Suppressor macrophage treated with lipopolysaccharide for 4 hours (primary cell): ENCODE data around the gene TBC1D24.

Experiments used
- DNase-seq: peaks from one replicate; pipeline ENCODE4 v3.0.0-alpha.2; 2020

Gene TBC1D24

DNA sequence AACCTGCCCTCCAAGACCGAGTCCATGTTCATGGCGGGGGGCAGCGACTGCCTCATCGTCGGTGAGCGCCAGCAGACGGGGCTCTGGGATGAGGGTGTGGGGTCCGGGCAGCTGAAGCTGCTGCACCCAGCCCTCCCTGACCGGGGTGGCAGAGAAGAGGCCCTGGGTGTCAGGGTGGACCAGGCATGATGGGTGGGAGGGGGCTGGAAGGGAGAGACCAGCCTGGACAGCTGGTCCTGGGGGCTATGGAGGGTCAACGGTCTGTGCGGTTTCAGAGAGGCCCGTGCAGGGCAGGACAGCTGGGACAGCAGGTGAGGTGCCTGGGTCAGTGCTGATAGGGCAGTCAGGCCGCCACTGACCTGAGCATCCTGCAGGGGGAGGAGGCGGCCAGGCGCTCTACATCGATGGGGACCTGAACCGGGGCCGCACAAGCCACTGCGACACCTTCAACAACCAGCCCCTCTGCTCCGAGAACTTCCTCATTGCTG is 25.5 kb downstream of the TBC1D24 start:
- DNase-seq, result no peak

DNA sequence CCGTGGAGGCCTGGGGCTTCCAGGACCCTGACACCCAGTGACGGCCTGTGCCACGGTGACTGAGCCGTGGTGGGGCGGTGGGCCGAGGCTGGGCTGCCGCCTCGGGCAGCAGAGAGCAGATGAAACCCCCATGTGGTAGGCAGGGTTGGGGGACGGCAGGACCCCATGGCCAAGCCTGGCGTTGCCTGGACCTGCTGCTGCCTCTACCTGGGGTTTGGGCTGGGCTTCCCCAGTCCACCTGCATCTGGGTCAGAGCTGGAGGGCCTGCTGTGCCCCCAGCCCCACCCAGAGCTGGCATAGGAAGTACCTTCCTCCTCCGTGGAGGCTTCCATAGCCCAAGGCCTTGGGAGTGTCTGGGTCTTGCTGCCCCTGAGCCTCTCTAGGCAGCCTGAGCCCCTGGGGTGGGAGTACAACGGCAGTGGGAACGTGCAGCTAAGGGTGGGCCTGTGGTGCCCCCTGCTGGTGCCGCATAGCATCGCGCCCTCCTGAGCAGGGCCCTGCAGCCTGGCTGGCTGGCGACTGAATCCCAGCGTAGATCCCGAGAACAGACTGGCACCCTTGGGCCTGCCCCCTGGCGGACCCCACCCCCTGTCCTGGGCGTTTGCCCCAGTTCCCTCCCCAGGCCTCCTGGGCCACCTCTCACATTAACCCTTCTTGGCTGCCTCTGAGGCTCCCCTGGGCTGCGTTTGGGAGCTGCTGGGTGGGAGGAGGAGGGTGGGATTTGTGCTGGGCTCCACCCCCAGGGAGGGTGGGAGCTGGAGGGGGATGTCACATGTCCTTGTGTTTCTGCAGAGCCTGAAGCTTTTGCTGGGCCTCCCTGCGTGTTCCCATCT is 26.2 kb downstream of the TBC1D24 start:
- DNase-seq, result peak; percentile 89

DNA sequence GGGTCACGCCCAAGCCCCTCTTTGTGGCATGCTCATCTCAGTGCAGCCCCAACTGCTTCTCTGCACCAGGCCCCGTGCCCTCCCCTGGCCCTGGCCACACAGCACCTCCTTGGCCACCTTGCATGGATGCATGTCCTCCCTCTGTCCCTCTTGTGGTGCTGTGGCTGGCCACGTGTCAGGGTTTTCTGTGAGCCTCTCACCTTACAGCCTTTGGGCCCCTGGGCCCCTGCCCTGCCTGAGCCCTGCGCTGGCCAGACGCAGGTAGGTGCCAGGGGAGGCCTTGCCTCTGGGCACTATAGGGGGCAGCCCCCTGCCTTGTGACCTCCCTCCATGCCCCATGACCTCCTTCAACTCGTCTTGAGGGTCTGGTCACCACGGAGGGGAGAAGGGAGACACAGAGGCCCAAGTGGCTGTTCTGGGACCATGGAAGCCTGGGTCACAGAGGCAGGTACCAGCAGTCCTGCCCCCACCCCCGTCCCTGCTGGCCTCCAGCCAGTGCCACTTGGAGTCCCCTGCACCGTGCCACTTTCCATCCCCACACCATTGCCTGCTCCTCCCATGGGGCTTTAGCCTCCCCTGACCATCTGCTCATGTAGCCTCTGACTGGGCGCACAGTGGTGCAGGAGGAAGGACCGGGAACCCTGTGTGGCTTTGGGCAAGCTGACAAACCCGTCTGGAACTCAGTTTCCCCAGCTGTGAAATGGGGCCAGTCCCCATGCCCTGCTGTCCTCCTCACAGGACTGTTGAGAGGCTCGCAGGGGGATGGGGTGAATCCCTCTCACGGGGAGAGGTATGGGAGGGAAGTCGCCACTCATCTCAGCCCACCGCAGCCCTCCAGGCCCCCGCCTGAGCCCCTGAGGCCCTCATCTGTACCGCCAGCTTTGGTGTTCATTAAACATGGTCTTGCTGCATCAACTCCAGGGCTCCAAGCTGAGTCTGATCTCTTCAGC is 27.3 kb downstream of the TBC1D24 start:
- DNase-seq, result no peak

DNA sequence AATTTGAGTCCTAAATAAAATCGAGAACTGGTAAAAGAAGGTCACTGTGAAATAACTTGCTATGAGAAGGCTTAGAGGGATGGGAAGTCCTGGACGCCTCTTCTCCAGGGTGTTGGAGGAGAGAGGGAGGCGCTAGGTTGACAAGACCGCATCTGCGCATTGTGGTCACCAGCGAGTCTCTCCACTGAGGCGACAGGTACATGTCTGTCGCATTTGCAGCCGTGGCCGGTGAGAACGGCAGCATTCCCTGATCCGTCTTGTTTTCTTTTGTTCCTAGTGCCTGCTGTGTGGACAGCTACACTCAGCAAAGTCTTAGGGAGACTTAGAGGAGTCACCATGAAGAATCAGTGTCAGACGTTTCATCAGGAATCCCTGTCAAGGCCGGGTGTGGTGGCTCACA is 30.8 kb downstream of the TBC1D24 start:
- DNase-seq, result no peak

DNA sequence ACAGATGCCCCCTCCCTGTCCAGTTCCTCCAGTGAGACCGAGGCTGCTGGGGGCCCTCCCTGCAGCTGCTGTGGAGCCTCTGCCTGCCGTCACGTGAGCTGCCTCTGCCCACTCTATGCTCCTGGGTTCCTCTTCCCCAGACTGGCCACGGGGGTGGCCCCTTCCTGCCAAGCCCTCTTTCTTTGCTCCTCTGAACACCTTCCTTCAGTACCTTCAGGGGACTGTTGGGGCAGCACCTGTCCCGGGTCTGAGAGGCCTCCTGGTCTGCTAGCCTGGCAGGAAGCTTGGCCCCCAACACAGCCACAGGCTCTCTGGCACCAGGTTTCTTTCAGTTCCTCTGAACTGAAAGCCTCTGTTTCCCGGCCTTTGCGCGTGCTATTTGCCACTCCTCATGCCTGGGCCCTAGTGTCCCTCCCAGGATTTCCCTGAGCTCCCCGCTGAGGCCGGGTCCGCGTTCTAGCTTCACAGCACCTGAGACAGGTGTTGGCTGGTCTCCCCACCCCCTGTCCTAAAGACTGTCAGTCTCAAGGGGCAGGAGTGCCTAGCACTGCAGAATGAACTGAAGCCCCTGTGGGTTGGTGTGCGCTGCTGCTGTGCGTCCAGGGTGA is 32.2 kb downstream of the TBC1D24 start:
- peak; percentile 69 for DNase-seq

DNA sequence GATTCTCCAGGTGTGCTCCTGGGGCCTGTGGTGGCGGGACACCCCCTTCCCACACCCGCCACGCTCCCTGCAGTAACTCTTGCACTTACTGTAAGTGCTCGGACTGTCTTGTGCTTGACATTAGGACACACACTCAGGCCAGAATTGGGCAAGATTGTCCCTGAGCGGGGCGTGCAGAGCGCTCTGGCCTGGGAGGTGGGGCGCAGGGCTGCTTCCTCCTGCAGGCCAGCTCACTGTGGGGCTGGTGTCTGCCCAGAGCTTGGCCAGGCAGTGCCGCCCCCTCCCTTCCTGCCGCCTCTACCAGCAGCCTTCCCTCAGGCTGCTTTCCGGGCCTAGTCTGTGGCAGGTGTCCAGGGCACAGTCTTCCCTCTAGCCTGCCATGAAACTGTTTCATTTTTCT is 32.7 kb downstream of the TBC1D24 start:
- DNase-seq, result peak; percentile 90

DNA sequence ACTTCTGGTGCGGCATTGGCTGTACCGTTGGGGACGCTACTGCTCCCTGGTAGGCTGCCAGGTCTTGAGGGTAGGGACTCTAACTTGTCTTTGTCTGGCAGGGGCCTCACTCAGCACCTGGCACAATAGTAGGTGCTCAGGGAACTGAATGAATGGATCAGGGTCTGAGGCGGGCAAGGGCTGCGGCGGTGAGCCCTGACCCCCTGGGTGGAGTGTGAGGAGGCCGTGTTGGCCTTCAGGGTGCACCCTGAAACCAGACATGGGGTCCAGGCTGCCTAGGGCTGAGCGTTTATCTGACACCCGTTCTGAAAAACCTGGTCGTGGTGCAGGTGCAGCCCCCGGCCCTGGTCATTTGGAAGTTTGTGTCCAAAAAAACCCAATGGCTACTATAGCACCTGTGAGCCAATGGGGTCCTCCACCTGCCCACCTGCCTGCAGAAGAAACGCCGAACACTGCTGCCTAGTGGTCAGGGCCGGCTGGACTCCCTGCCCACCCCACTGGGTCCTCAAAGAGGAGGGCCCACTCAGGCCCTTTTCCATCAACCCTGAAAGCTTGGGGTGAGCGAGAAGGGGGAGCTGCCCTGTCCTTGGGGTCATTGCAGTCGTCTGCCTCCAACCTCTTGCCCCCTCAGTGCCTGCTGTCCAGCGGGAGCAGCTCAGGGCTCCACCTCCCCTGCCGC is 33.9 kb downstream of the TBC1D24 start:
- no peak for DNase-seq

DNA sequence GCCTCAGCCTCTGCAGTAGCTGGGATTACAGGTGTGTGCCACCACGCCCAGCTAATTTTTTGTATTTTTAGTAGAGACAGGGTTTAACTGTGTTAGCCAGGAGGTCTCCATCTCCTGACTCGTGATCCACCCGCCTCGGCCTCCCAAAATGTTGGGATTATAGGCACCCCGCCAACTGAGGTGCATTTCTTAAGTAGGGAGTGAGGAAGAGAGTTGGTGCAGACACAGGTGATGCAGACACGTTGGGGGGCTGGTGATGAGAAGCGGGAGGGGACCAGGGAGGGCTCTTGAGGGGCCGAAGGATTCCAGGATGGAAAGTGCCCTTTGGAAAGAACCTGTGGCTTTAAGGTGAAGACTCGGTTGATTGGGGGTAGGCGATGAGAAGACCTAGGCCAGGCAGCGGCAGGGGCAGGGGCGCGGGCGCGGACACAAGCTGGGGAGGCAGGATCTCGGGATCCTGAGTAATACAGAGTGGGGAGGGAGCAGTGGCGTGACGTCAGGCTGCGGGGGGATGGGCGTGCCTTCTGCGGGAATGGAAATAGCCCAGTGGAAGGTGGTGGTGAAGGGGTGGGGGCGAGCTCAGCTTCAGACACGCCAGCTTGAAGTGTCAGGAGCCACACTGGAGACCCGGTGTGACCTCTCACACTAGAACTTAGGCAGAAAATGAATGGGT is 36.3 kb downstream of the TBC1D24 start:
- DNase-seq, result peak; percentile 50

DNA sequence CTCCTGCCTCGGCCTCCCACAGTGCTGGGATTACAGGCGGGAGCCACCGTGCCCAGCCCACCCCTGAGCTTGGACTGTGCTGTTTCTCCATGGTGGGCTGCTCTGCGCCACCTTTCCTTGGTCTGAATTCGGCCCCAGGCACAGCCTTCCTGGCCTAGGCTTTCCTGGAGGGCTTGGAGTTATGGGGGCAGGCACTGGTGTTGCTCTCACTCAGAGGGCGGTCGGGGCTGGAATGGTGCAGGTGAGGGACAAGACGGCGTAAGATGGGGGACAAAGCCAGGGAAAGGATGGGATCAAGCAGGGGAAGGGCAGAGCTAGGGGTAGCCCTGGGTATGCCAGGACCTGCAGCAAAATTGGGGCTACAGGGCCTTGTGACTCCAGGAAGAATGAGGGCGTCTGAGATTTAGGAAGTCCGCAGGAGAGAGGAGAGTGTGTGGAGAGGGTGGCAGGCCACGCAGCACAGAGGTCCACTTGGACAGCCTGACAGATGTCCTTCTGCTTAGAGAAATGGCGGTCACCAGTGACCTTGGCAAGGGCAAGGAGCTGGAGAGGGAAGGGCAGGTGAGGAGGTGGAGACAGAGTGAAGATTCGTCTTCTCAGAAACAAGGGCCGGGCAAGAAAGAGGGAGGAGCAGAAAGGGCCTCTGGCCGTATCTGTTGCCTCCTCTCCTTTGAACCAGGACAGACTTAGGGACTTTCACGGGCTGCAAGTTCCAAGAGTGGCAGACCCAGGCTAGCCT is 37.2 kb downstream of the TBC1D24 start:
- no peak for DNase-seq

DNA sequence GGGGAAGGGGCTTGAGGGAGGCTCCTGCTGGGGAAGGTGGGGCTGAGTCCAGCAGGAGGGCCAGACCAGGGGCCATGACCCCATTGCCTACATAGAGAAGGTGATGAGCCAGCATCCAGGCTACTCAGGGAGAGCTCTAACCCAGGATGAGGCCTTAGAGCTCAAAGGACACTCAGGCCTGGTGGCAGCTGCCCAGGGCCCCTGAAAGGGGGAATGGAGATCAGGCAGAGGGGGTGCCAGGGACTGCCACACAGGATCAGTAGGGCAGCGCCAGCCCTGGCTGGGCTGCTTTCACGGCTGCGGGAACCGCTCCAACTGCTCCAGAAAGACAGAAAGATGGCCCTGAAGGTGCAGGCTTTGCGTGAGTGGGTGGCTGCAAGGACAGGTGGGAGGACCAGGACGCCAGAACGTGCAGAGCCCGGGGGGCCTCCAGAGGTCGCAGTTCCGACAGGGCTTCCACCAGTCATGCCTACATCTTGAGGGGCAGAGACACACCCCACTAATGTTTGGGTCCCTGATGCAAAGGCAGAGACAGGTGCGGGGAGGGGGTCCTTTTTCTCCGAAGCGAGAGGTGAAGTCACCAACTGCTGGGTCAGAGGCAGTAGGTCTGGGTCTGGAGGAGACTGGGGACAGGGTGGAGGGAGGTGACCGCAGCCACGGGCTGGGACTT is 37.9 kb downstream of the TBC1D24 start:
- no peak for DNase-seq

DNA sequence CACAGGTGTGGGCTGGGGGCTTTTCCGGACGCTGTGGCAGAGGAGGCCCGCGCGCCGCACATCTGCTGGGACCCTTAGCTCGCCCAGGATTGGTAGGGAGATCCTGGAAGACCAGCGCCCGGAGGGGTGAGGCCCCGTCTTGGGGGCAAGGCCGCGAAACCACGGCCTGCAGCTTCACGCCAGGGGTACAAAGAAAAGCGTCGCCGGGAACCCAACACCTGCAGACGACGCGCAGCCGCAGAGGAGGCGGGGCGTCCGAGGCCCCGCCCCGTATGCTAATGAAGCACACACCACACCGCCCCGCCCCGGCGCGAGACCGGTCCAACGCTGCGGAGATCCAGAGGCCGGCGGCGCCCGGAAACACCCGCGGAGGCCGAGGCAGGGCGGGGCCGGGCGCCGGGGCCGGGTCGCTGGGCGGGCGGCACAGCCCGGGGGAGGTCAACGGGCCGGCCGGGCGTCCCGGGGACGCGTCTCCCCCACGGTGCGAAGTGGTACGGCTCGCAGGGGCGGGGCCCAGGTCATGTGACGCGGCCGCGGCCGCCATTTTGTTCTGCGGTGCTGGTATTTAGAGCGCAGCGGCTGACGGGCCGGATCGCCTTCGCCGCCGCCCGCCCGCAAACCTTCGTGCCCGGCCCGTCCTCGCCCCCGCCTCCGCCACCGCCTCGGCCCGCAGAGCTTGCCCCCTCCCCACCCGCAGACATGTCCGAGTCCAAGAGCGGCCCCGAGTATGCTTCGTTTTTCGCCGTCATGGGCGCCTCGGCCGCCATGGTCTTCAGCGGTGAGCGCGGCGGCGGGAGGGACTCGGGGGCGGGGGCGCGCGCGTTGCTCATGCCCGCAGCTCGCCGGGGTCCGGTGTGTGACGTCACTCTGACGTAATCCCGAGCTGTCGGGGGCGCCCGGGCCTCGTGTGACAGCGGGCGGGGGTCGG is 38.7 kb downstream of the TBC1D24 start, which contains the start of gene ATP6V0C:
Gene ATP6V0C (plus strand): TSS at position 548 of the 928 bp plus-strand sequence. CDS start 152 bp downstream, at position 700.
- peak; percentile 92 for DNase-seq

DNA sequence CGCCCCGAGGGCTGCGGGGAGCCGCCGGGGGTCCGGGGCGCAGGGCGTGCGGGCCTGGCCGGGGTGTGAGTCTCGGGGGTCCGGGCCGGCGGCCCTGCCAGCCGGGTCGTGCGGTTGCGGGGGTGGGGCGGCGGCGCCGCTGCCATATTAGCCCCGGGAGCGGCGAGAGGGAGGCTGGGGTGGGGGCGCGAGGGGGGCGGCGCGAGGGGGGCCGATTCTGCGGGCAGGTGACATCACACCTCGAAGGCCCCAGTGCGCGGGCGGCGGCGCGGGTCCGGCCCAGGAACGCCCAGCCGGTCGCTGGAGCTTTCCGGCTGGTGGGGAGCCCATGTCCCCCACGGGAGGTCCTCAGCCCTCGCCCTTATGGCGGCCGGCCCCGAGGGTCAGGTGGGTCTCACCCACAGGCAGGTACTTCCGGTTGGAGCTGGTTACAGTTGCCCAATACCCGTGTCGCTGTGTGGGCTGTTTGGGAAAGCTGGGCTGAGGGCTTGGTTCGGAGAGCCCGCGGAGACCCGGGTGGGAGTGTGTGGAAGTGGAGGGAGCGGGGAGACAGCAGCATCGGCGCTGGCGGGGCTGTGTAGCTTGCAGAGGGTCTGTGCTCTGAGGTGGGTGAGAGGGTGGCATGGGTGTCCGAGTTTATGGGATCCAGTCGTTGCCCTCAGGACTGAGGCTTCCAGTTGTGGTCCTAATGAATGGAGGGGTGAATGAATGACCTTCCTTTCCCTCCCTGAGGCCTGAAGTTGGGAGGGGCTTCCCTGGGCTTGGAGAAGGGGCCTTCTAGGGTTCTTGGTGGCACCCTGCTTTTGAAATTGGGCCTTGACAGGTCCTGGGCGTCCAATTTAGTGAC is 39.6 kb downstream of the TBC1D24 start:
- peak; percentile 36 for DNase-seq

DNA sequence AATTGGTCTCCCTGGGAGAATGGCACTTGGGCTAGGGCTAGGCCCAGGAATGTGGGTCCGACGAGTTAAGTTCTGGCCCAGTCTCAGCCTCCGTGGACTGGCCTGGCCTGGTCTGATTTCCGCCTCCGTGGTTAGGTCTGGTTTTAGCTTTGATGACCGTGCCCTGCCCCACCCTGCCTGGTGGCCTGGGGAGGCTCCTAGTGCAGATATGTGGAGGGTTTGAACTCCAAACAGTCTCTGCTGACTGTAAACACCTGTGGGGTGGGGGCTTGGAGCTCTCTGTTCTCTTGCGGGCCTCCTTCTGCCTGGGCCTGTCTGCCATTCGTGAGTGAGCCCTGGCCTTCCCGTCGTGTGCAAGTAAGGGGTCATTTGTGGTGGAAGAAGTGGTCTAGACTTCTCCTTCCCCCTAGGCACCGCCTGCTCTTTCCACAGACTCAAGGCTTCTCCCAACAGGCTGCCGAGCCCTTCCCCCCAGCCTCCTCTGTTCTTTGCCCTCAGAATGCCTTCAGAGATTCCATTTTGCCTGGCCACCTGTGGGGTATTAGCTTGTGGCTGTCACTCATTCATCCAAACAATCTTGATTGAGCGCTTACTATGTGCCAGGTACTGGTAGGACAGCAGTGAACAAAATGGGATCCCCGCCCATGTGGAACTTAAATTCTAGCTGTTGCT is 40.4 kb downstream of the TBC1D24 start:
- peak; percentile 53 for DNase-seq

DNA sequence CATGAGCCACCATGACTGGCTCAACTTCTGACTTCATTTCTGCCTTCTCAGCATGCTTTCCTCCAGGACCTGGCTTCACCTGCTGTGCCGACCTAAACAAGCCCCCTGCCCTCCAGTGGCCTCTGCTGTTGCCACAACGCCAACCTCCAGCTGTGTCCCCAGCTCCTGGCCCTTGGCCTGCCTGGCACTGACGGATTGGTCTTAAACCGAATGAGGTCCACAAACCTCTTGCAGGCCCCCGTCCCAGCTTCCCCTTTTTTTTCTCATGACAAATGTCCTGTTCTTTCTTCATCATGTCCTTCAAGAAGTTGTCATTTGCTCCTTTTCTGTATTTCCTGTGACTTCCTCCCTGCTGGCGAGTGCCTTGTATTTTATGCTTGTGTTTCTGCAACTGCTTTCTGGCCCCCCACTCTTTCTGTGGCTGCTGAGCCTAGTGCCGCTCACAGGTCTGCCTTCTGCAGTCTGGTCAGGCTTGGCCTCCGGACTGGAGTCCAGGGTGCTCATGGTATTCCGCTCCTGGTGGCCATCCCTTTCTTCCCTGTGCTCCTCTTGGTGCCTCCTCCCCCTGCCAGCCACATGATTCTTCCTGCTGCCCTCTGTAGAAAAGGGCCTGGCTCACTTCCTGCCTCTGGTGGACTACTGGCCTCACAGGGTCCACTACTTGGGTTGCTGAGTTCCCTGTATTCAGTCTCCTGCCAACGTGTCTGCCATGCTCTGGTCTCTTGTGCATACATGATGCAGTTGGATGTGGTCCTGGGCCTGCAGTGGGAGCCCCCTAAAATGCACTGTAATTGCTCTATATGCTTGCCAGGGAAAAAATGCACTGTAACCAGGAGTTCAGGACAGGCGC is 41.7 kb downstream of the TBC1D24 start:
- peak; percentile 83 for DNase-seq

DNA sequence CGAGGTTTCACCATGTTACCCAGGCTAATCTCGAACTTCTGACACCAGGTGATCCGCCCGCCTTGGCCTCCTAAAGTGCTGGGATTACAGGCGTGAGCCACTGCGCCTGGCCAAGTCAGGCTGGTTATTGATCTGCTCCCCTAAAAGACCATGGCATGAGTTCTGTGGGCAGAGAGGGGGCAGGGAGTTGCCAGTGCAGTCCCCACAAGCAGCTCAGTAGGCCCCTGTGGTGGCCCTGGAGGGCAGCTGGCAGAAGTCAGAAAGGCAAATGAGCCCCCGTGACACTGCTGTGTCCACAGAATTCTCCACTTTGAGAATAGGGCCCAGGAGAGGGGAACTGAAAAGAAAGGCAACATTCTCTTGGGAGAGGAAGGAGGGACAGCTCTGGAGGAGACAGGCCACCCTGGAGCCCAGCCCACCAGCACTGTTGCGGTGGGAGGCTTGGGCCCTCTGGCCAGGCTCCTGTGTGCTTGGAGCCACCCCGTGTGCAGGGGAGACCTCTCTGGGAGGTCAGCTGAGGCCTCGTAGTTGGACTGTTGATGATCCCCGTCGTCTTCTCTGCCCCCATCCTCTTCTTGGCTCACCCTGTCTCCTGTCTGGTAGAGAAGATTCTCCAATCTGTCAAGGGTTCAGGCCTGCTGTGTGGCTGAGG is 43.2 kb downstream of the TBC1D24 start:
- DNase-seq, result no peak
